GM12892 (cell line): Measurements from ENCODE around the gene ADPRS.

Experiments
- POLR2A ChIP-seq: IDR thresholded peaks from 2 replicates; pipeline ENCODE4 v1.6.1; 2011; ENCODE audit warnings: low read depth, low read length, control low read depth
- POLR2AphosphoS5 ChIP-seq: IDR thresholded peaks from 2 replicates; pipeline ENCODE4 v1.6.1; 2011; ENCODE audit warnings: low read depth, low read length, control low read depth

- TF ChIP-seq POLR2AphosphoS5 = no peak
- no peak for TF ChIP-seq POLR2A
Observed at GRCh38 chr1:36137226-36137625, 48.5 kb downstream of the ADPRS start.
